Measurements from ENCODE around the gene MCF2. TPM values are rescaled to one million over a fixed set of nuclear protein-coding genes. Genes with fewer than 3 reads are reported as not detected.

Gene MCF2
- total RNA-seq, 1 experiment from 2014 or later = not detected

DNA sequence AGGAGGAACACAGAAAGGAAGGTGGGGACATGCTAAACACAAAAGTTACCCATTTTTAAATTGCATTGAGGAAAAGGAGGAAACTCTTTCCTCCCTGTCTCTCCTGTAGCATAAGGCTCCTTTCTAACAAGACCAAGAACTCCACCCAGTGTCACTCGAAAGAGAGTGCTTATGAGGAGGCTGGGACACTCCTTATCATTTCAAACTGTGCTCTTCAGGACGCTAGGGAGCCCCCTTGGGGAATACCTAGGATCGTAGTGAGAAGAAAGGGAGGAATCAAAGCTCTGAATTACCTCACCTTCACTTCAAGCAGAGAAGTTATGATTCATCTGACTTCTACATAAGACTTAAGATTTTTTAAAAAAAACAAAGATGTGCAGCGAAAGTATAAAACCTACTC lies 111.9 kb downstream of the MCF2 start:
- ChIA-PET POLR2A (ENCODE audit: unreplicated experiment) (no interaction called here), CTCF (no interaction called here)
- Histone ChIP-seq H3K4me1 (replicated peaks; ENCODE audit: insufficient read depth) (no peaks in the 10 kb centered on the region), H4K20me1 (ENCODE audit: insufficient read depth) (no peaks in the 10 kb centered on the region), H3K9me3 (ENCODE audit: insufficient read depth, low read depth) (no peaks in the 10 kb centered on the region), H3K27ac (no peak overlapping the region), H3K79me2 (ENCODE audit: low read depth) (no peaks in the 10 kb centered on the region), H3F3A (ENCODE audit: insufficient read depth, low read depth) (no peaks in the 10 kb centered on the region), H3K27me3 (ENCODE audit: insufficient read depth, low read depth) (no peaks in the 10 kb centered on the region), H3K9me2 (ENCODE audit: insufficient read depth) (no peaks in the 10 kb centered on the region; the same call in 1 of the 2 replicates), H3K36me3 (ENCODE audit: low read depth) (no peaks in the 10 kb centered on the region), H2AFZ (no peak overlapping the region), H3K4me2 (no peak overlapping the region), H3K4me3 (no peak overlapping the region)
- no peak for DNase-seq
- TF ChIP-seq, protein P1, sequence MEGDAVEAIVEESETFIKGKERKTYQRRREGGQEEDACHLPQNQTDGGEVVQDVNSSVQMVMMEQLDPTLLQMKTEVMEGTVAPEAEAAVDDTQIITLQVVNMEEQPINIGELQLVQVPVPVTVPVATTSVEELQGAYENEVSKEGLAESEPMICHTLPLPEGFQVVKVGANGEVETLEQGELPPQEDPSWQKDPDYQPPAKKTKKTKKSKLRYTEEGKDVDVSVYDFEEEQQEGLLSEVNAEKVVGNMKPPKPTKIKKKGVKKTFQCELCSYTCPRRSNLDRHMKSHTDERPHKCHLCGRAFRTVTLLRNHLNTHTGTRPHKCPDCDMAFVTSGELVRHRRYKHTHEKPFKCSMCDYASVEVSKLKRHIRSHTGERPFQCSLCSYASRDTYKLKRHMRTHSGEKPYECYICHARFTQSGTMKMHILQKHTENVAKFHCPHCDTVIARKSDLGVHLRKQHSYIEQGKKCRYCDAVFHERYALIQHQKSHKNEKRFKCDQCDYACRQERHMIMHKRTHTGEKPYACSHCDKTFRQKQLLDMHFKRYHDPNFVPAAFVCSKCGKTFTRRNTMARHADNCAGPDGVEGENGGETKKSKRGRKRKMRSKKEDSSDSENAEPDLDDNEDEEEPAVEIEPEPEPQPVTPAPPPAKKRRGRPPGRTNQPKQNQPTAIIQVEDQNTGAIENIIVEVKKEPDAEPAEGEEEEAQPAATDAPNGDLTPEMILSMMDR (conservative IDR thresholded peaks at IDR 0.05) = no peak
- TF ChIP-seq EZH2 (IDR thresholded peaks at IDR 0.05; ENCODE audit: low read depth) = no peak
- intact Hi-C loops (cut with micrococcal nuclease; ENCODE audit: unreplicated experiment) = no loop called here
- no TSS peak for BruUV-seq (replicated peaks)

DNA sequence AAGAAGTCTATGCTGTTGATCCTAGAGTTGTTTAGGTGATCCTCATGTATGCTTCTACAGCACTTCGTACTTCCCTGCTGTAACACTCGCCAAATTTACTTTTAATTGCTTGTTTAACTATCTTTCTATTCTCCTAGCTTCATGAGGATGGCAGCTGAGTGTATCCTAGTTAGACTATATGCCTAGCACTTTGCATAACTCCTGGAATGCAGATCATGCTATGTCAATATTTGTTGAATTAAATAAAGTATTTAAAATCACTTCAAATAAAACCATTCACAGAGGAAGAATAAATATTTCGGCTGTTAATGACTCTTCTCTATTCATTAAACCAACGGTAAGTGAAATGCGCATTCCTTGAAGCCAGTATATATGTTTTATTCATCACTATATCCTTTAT lies 122.4 kb downstream of the MCF2 start:
- no peak for TF ChIP-seq EZH2 (IDR thresholded peaks at IDR 0.05; ENCODE audit: low read depth)
- TF ChIP-seq, protein P1 (conservative IDR thresholded peaks at IDR 0.05) = no peak
- no peaks in the 10 kb centered on the region for H3K36me3 ChIP-seq (ENCODE audit: low read depth)
- intact Hi-C loops (cut with micrococcal nuclease; ENCODE audit: unreplicated experiment) = no loop called here
- POLR2A ChIA-PET (ENCODE audit: unreplicated experiment) = no interaction called here
- no peaks in the 10 kb centered on the region for H3K79me2 ChIP-seq (ENCODE audit: low read depth)
- CTCF ChIA-PET = no interaction called here
- no peak overlapping the region for H3K27ac ChIP-seq
- no peaks in the 10 kb centered on the region for H4K20me1 ChIP-seq (ENCODE audit: insufficient read depth)
- no peak overlapping the region for H2AFZ ChIP-seq
- H3F3A ChIP-seq (ENCODE audit: insufficient read depth, low read depth) = no peaks in the 10 kb centered on the region
- H3K27me3 ChIP-seq (ENCODE audit: insufficient read depth, low read depth) = no peaks in the 10 kb centered on the region
- no peak for DNase-seq
- no TSS peak for BruUV-seq (replicated peaks)
- H3K4me1 ChIP-seq (replicated peaks; ENCODE audit: insufficient read depth) = no peaks in the 10 kb centered on the region
- no peak overlapping the region for H3K4me3 ChIP-seq
- no peaks in the 10 kb centered on the region for H3K9me3 ChIP-seq (ENCODE audit: insufficient read depth, low read depth)
- no peak overlapping the region for H3K4me2 ChIP-seq
- H3K9me2 ChIP-seq (ENCODE audit: insufficient read depth) = no peaks in the 10 kb centered on the region

DNA sequence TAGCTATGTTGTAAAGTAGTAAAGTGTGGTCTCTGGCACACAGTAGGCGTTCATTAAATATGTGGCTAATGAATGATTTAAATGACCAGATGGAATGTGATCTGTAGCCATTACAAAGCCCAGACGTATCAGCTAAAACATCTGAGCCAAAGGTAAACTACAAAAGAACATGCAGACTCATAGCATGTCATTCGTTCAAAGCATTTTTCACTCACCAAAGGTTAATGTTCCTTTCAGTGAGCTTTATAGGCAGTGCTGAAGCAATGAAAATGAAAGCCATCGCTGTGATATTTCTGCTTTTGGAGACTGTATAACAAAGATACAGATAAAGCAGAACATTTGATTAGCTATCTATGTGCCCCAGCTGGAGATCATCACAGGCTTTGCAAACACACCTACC lies 126.9 kb downstream of the MCF2 start:
- no peaks in the 10 kb centered on the region for H3K79me2 ChIP-seq (ENCODE audit: low read depth)
- no peak overlapping the region for H2AFZ ChIP-seq
- no peaks in the 10 kb centered on the region for H3K9me2 ChIP-seq (ENCODE audit: insufficient read depth)
- DNase-seq = no peak
- H3K4me2 ChIP-seq = no peak overlapping the region
- no peaks in the 10 kb centered on the region for H3K9me3 ChIP-seq (ENCODE audit: insufficient read depth, low read depth)
- ChIA-PET POLR2A (ENCODE audit: unreplicated experiment) (no interaction called here), CTCF (no interaction called here)
- H3K27ac ChIP-seq = no peak overlapping the region
- no peak for TF ChIP-seq EZH2 (IDR thresholded peaks at IDR 0.05; ENCODE audit: low read depth)
- TF ChIP-seq, protein P1 (conservative IDR thresholded peaks at IDR 0.05) = no peak
- intact Hi-C loops (cut with micrococcal nuclease; ENCODE audit: unreplicated experiment) = no loop called here
- no TSS peak for BruUV-seq (replicated peaks)
- no peak overlapping the region for H3K4me3 ChIP-seq
- H3F3A ChIP-seq (ENCODE audit: insufficient read depth, low read depth) = no peaks in the 10 kb centered on the region
- no peaks in the 10 kb centered on the region for H3K4me1 ChIP-seq (replicated peaks; ENCODE audit: insufficient read depth)
- H4K20me1 ChIP-seq (ENCODE audit: insufficient read depth) = no peaks in the 10 kb centered on the region
- no peaks in the 10 kb centered on the region for H3K36me3 ChIP-seq (ENCODE audit: low read depth)
- H3K27me3 ChIP-seq (ENCODE audit: insufficient read depth, low read depth) = no peaks in the 10 kb centered on the region
